SK-N-SH treated with all-trans-retinoic acid at 6 μM for 48 hours (cell line): Measurements from ENCODE around the gene UBL7.

Source experiments
- CSDC2 ChIP-seq: fragments of 250-450 bp; sonication (Bioruptor Pico); IDR thresholded peaks from 2 replicates; pipeline ENCODE4 v1.5.0; 2020; ENCODE audit warnings: mild to moderate bottlenecking, moderate library complexity
- ISL1 ChIP-seq: fragments of 250-450 bp; sonication (Bioruptor Pico); IDR thresholded peaks from 2 replicates; pipeline ENCODE4 v2.1.2; 2022; ENCODE audit warnings: mild to moderate bottlenecking, moderate library complexity
- PATZ1 ChIP-seq: fragments of 250-450 bp; sonication (Bioruptor Pico); IDR thresholded peaks from 2 replicates; pipeline ENCODE4 v1.8.0; 2020; ENCODE audit warnings: mild to moderate bottlenecking, moderate library complexity, borderline replicate concordance
- PPARA ChIP-seq: fragments of 250-450 bp; sonication (Bioruptor Pico); IDR thresholded peaks from 2 replicates; pipeline ENCODE4 v1.5.0; 2020; ENCODE audit warnings: mild to moderate bottlenecking, borderline replicate concordance
- ZFP30 ChIP-seq: fragments of 450-650 bp; formaldehyde crosslinking; IDR thresholded peaks from 2 replicates; pipeline ENCODE4 v1.5.0; 2022; ENCODE audit warnings: mild to moderate bottlenecking, moderate library complexity
- TF ChIP-seq, protein P1 (sequence below): fragments of 250-450 bp; sonication (Bioruptor Pico); IDR thresholded peaks from 2 replicates; pipeline ENCODE4 v1.5.1; 2020; ENCODE audit warnings: low read depth, mild to moderate bottlenecking, moderate library complexity
- TF ChIP-seq, protein P2 (sequence below): fragments of 250-450 bp; sonication (Bioruptor Pico); IDR thresholded peaks from 2 replicates; pipeline ENCODE4 v1.8.0; 2021; ENCODE audit warnings: low read depth, mild to moderate bottlenecking, moderate library complexity, borderline replicate concordance

DNA sequence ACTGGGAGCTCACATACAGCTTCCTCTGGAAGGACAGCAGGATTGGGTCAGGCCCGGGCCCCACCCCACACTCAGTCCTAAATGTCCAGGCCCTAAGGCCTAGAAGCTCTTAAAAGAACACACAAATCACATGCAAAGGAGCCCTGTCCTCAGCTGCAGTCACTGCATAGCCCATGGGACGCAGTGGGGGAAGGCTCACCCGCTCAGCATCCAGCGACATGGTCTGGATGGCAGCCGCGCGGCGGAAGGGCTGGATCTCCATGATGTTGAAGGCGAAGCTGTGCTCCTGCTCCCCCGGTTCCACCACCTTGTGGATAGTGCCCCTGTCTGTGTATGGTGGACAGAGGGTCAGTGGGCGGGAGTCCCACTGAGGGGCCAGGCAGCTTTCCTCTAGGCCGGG, 49.3 kb downstream of the UBL7 start:
- no peak for TF ChIP-seq PATZ1 (CRISPR knock-in tag)
- no peak for TF ChIP-seq PPARA (CRISPR knock-in tag)
- TF ChIP-seq ZFP30 (CRISPR knock-in tag), result no peak
- no peak for TF ChIP-seq ISL1 (CRISPR knock-in tag)
- no peak for TF ChIP-seq CSDC2
- TF ChIP-seq, protein P1, sequence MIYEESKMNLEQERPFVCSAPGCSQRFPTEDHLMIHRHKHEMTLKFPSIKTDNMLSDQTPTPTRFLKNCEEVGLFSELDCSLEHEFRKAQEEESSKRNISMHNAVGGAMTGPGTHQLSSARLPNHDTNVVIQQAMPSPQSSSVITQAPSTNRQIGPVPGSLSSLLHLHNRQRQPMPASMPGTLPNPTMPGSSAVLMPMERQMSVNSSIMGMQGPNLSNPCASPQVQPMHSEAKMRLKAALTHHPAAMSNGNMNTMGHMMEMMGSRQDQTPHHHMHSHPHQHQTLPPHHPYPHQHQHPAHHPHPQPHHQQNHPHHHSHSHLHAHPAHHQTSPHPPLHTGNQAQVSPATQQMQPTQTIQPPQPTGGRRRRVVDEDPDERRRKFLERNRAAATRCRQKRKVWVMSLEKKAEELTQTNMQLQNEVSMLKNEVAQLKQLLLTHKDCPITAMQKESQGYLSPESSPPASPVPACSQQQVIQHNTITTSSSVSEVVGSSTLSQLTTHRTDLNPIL (CRISPR knock-in tag), result no peak
- TF ChIP-seq, protein P2, sequence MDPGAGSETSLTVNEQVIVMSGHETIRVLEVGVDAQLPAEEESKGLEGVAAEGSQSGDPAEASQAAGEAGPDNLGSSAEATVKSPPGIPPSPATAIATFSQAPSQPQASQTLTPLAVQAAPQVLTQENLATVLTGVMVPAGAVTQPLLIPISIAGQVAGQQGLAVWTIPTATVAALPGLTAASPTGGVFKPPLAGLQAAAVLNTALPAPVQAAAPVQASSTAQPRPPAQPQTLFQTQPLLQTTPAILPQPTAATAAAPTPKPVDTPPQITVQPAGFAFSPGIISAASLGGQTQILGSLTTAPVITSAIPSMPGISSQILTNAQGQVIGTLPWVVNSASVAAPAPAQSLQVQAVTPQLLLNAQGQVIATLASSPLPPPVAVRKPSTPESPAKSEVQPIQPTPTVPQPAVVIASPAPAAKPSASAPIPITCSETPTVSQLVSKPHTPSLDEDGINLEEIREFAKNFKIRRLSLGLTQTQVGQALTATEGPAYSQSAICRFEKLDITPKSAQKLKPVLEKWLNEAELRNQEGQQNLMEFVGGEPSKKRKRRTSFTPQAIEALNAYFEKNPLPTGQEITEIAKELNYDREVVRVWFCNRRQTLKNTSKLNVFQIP (CRISPR knock-in tag), result no peak
